ENCODE measurements around the gene DHX16. TPM values are rescaled to one million over a fixed set of nuclear protein-coding genes. Genes with fewer than 3 reads are reported as not detected.

Gene DHX16
- total RNA-seq (2011; cell fraction: chromatin; rRNA removed; ENCODE audit: low replicate concordance), result 69.6 and 100 TPM in 2 replicates
- total RNA-seq (2011; cell fraction: nucleolus; rRNA removed), result 41.3 and 50.9 TPM in 2 replicates
- 46.3 and 50.5 TPM in 2 replicates for total RNA-seq (2011; cell fraction: nucleoplasm; rRNA removed)
- total RNA-seq (2014; rRNA removed), result 57.7 and 62.8 TPM in 2 replicates
- 45.2 and 45.3 TPM in 2 replicates for total RNA-seq (2014; rRNA removed; fragmentation: Illumina TruSeq; extraction: Trizol)
- total RNA-seq (2015; rRNA removed; fragmentation: Illumina TruSeq; extraction: Trizol), result 60.2 and 65.1 TPM in 2 replicates
- total RNA-seq (2021), result 42.7 and 47.5 TPM in 2 replicates
- polyA plus RNA-seq (2011; rRNA removed), result 41.5 and 57.4 TPM in 2 replicates
- 62.7 and 65.3 TPM in 2 replicates for polyA plus RNA-seq (2011; cell fraction: cytosol; rRNA removed)
- polyA plus RNA-seq (2011; cell fraction: nucleus; rRNA removed), result 100 and 114 TPM in 2 replicates
- polyA plus RNA-seq (2012), result 48.1 and 50.2 TPM in 2 replicates
- polyA plus RNA-seq (2014; fragmentation: Illumina TruSeq; extraction: Trizol), result 65.1 and 66.1 TPM in 2 replicates
- 10 to 100 TPM; 14.6 to 15.3 TPM for polyA plus RNA-seq (2014; fragmentation: Nextera tagmentation; extraction: Ambion mirVana)
- 47.9 and 57.3 TPM in 2 replicates for polyA plus RNA-seq (2014; rRNA removed)
- polyA minus RNA-seq (2011; rRNA and poly(A)+ RNA removed), result 49.1 and 53.6 TPM in 2 replicates
- 26.4 and 32.0 TPM in 2 replicates for polyA minus RNA-seq (2011; cell fraction: cytosol; rRNA and poly(A)+ RNA removed)
- polyA minus RNA-seq (2011; cell fraction: nucleus; rRNA and poly(A)+ RNA removed), result 14.5 and 24.5 TPM in 2 replicates
- percentile 74 among the genes with signal in this experiment for Bru-seq, nascent RNA
- BruChase-seq, experiment 1, labeled RNA remaining after a 2-hour chase, result percentile 78 among the genes with signal in this experiment
- BruChase-seq, experiment 2, labeled RNA remaining after a 6-hour chase, result percentile 81 among the genes with signal in this experiment
- long read RNA-seq, experiment 1, transcript DHX16-202 (20 exons, 3,445 nt), result major isoform, 46 of 206 reads
- long read RNA-seq, experiment 1, partial matches to known transcripts, result 121 of 206 reads
- long read RNA-seq, experiment 1, other reads (novel, unspliced or antisense), result 39 of 206 reads
- long read RNA-seq, experiment 2, transcript DHX16-202 (20 exons, 3,445 nt), result major isoform, 6 of 86 reads
- long read RNA-seq, experiment 2, partial matches to known transcripts, result 67 of 86 reads
- long read RNA-seq, experiment 2, other reads (novel, unspliced or antisense), result 13 of 86 reads
- long read RNA-seq, experiment 3, transcript DHX16-202 (20 exons, 3,445 nt), result major isoform, 15 of 31 reads
- long read RNA-seq, experiment 3, partial matches to known transcripts, result 12 of 31 reads
- long read RNA-seq, experiment 3, other reads (novel, unspliced or antisense), result 4 of 31 reads

- no peaks in the 10 kb centered on the region for H3K9me3 ChIP-seq (replicated peaks; ENCODE audit: control insufficient read depth, insufficient read depth, low read depth, low read length)
- no peaks in the 10 kb centered on the region for H3K27me3 ChIP-seq (ENCODE audit: control insufficient read depth in 2 of 2, insufficient read depth in 2 of 2, low read length in 2 of 2)
- FAIRE-seq (peak; percentile 99), ATAC-seq (peak; percentile 89), DNase-seq (ENCODE audit: extremely low read depth in 1 of 4, low spot score in 3 of 4) (peak; percentile 85 to 99 (median 90))
- H3K9me1 ChIP-seq (ENCODE audit: control insufficient read depth, insufficient read depth, low read length), result peaks cover 6% of the 10 kb centered on the region
- ChIA-PET POLR2A (interaction anchor here (0.7 to 2.5 kb wide), 17 partner anchors 9 to 125 kb away, joined by 3 to 21 read pairs (median 5); partner anchors contain the start of gene PRR3), CTCF (ENCODE audit: low intra/inter-chr PET ratio) (interaction anchor here (0.7 to 2.2 kb wide), 6 partner anchors 47 to 191 kb away, joined by 3 to 9 read pairs (median 4); partner anchors contain the start of gene TUBB)
- peak within 1 kb of the TSS; percentile 98 for H3K4me2 ChIP-seq (ENCODE audit: insufficient read depth, low read length)
- H2AFZ ChIP-seq (ENCODE audit: low read depth, low read length), result peak within 1 kb of the TSS; percentile 91
- peak within 1 kb of the TSS; percentile 83 for H3K4me3 ChIP-seq
- peaks cover 43% of the 10 kb centered on the region for H3K36me3 ChIP-seq (ENCODE audit: control insufficient read depth, insufficient read depth, low read length)
- H3K27ac ChIP-seq (ENCODE audit: extremely low read depth, low read depth, low read length), result peak within 1 kb of the TSS; percentile 60
- intact Hi-C loops (cut with micrococcal nuclease), result loop anchor here (1.0 to 5.0 kb wide), 4 partner anchors 58 to 190 kb away; partner anchors contain the start of genes GNL1 and PRR3
- peak within 1 kb of the TSS; percentile 78 to 98 for H3K9ac ChIP-seq (ENCODE audit: insufficient read depth in 1 of 2, low read depth in 2 of 2, low read length in 2 of 2)
- under 1% methylated on average over 57 of the region's 57 CpGs for WGBS (ENCODE audit: insufficient coverage, low coverage, missing lambda C conversion rate)
- peaks cover 7 to 27% of the 10 kb centered on the region in 2 experiments for H3K4me1 ChIP-seq (replicated peaks in 1 of 2; ENCODE audit: control insufficient read depth in 2 of 2, insufficient read depth in 2 of 2, low read length in 2 of 2)
- in situ Hi-C loops (cut with MboI), result loop anchor here (5.0 to 10.0 kb wide), 3 partner anchors 52 to 412 kb away; partner anchors contain the start of gene TUBB
- BruUV-seq (replicated peaks), result TSS peak; percentile 53
- H3K79me2 ChIP-seq (ENCODE audit: control insufficient read depth, insufficient read depth, low read length), result peaks cover 20% of the 10 kb centered on the region
- H4K20me1 ChIP-seq (replicated peaks; ENCODE audit: control insufficient read depth, insufficient read depth, low read length), result no peaks in the 10 kb centered on the region
- TF ChIP-seq ZC3H11A (IDR thresholded peaks at IDR 0.05; ENCODE audit: low read depth, low read length), result no peak
- TF ChIP-seq FOXK1 (CRISPR knock-in tag; IDR thresholded peaks at IDR 0.05; ENCODE audit: borderline replicate concordance), result no peak; the same call in none of the 2 replicates
- peak; percentile 65 for TF ChIP-seq KLF1 (tag; IDR thresholded peaks at IDR 0.05)
- TF ChIP-seq KDM2B (CRISPR knock-in tag; IDR thresholded peaks at IDR 0.05), result no peak
- TF ChIP-seq AFF1 (IDR thresholded peaks at IDR 0.05; ENCODE audit: low read depth in 1 of 2, partially characterized antibody in 2 of 2), result peak in 1 of 2 experiments; percentile 68
- TF ChIP-seq HNRNPL (IDR thresholded peaks at IDR 0.05; ENCODE audit: low read depth, low read length), result no peak
- TF ChIP-seq SIRT6 (IDR thresholded peaks at IDR 0.05; ENCODE audit: low read depth, low read length), result no peak
- no peak for TF ChIP-seq ZNF584 (CRISPR knock-in tag; IDR thresholded peaks at IDR 0.05; ENCODE audit: low read depth)
- TF ChIP-seq SRSF7 (optimal IDR thresholded peaks at IDR 0.05; ENCODE audit: low read depth, low read length), result no peak
- 0 out of 2 replicates have a peak, but pooled peaks have one; percentile 16 for TF ChIP-seq ZNF133 (CRISPR knock-in tag; IDR thresholded peaks at IDR 0.05)
- TF ChIP-seq HCFC1 (IDR thresholded peaks at IDR 0.05; ENCODE audit: low read depth, low read length), result peak; percentile 71
- TF ChIP-seq COPS2 (conservative IDR thresholded peaks at IDR 0.05), result no peak
Measured at GRCh38 chr6:30672445-30673253, at the start of gene DHX16. Gene DHX16, minus strand, starts transcription at chr6:30673006. Its CDS starts 165 bp downstream, at chr6:30672841.

Data from K562 (cell line).